H9 (cell line): ENCODE data around the gene MAL. TPM values are rescaled to one million over a fixed set of nuclear protein-coding genes. Genes with fewer than 3 reads are reported as not detected.

Experiments
- DNase-seq: peaks from one replicate; pipeline ENCODE4 v3.0.0-alpha.2; 2017
- H2AFZ ChIP-seq: one replicate; pipeline ENCODE4 v1.6.1; 2013; ENCODE audit warnings: mild to moderate bottlenecking, low read length, control low read depth, moderate library complexity
- H2AK5ac ChIP-seq: 2 replicates; pipeline ENCODE4 v1.6.1; 2013; ENCODE audit warnings: low read length, control low read depth, mixed read lengths; ENCODE audit not compliant: insufficient read length
- H2BK120ac ChIP-seq: one replicate; pipeline ENCODE4 v1.6.1; 2013; ENCODE audit warnings: low read depth, mild to moderate bottlenecking, low read length, control low read depth, inconsistent platforms; ENCODE audit not compliant: poor library complexity, severe bottlenecking
- H2BK12ac ChIP-seq: 2 replicates; pipeline ENCODE4 v1.6.1; 2013; ENCODE audit warnings: low read length, control low read depth, mixed read lengths, low read depth; ENCODE audit not compliant: insufficient read length
- H2BK15ac ChIP-seq: 2 replicates; pipeline ENCODE4 v1.6.1; 2013; ENCODE audit warnings: low read depth, low read length, control low read depth
- H2BK20ac ChIP-seq: one replicate; pipeline ENCODE4 v1.6.1; 2013; ENCODE audit warnings: low read depth, mild to moderate bottlenecking, low read length, control low read depth, inconsistent platforms; ENCODE audit not compliant: poor library complexity, severe bottlenecking
- H2BK5ac ChIP-seq: 2 replicates; pipeline ENCODE4 v1.6.1; 2013; ENCODE audit warnings: low read length, control low read depth, mixed read lengths; ENCODE audit not compliant: insufficient read length
- H3K14ac ChIP-seq: 2 replicates; pipeline ENCODE4 v1.6.1; 2013; ENCODE audit warnings: low read length, control low read depth; ENCODE audit not compliant: insufficient read depth
- H3K18ac ChIP-seq: 2 replicates; pipeline ENCODE4 v1.6.1; 2013; ENCODE audit warnings: low read depth, mild to moderate bottlenecking, mixed read lengths, low read length, control low read depth; ENCODE audit not compliant: insufficient read length
- H3K23ac ChIP-seq: 2 replicates; pipeline ENCODE4 v1.6.1; 2013; ENCODE audit warnings: low read length, control low read depth, mixed read lengths, low read depth; ENCODE audit not compliant: insufficient read length
- H3K23me2 ChIP-seq: 2 replicates; pipeline ENCODE4 v1.6.1; 2013; ENCODE audit warnings: low read depth, mild to moderate bottlenecking, mixed read lengths, low read length, control low read depth; ENCODE audit not compliant: insufficient read length, poor library complexity, severe bottlenecking
- H3K27ac ChIP-seq: 2 replicates; pipeline ENCODE4 v1.5.1; 2013; ENCODE audit warnings: low read length, control low read depth, mixed read lengths, low read depth; ENCODE audit not compliant: insufficient read length
- H3K27me3 ChIP-seq: 2 replicates; pipeline ENCODE4 v1.6.1; 2013; ENCODE audit warnings: low read length, control low read depth, inconsistent platforms; ENCODE audit not compliant: insufficient read depth
- H3K4ac ChIP-seq: 2 replicates; pipeline ENCODE4 v1.6.1; 2013; ENCODE audit warnings: low read depth, mild to moderate bottlenecking, control low read depth, inconsistent platforms, low read length, moderate library complexity
- H3K4me1 ChIP-seq: 2 replicates; pipeline ENCODE4 v1.6.1; 2013; ENCODE audit warnings: low read length, control low read depth, inconsistent platforms; ENCODE audit not compliant: insufficient read depth
- H3K4me2 ChIP-seq: 2 replicates; pipeline ENCODE4 v1.6.1; 2013; ENCODE audit warnings: low read length, control low read depth, mixed read lengths; ENCODE audit not compliant: insufficient read length, insufficient read depth
- H3K56ac ChIP-seq: 2 replicates; pipeline ENCODE4 v1.6.1; 2013; ENCODE audit warnings: low read depth, mild to moderate bottlenecking, mixed read lengths, low read length, control low read depth; ENCODE audit not compliant: insufficient read length
- H3K79me1 ChIP-seq: 2 replicates; pipeline ENCODE4 v1.6.1; 2013; ENCODE audit warnings: low read depth, mild to moderate bottlenecking, moderate library complexity, low read length, control low read depth, inconsistent platforms; ENCODE audit not compliant: insufficient read depth, poor library complexity, severe bottlenecking
- H3K79me2 ChIP-seq: 2 replicates; pipeline ENCODE4 v1.6.1; 2013; ENCODE audit warnings: low read length, control low read depth, inconsistent platforms; ENCODE audit not compliant: insufficient read depth
- H3K9ac ChIP-seq: 2 replicates; pipeline ENCODE4 v1.6.1; 2013; ENCODE audit warnings: low read length, control low read depth, mixed read lengths; ENCODE audit not compliant: insufficient read length; ENCODE audit errors: extremely low read depth
- H3K9me3 ChIP-seq: one replicate; pipeline ENCODE4 v1.6.1; 2013; ENCODE audit warnings: low read depth, low read length, inconsistent platforms; ENCODE audit not compliant: control insufficient read depth
- H3T11ph ChIP-seq: one replicate; pipeline ENCODE4 v1.6.1; 2013; ENCODE audit warnings: mild to moderate bottlenecking, low read length, control low read depth, inconsistent platforms
- H4K20me1 ChIP-seq: one replicate; pipeline ENCODE4 v1.6.1; 2013; ENCODE audit not compliant: control insufficient read depth, insufficient read length, insufficient read depth
- H4K5ac ChIP-seq: 2 replicates; pipeline ENCODE4 v1.6.1; 2013; ENCODE audit warnings: low read depth, mild to moderate bottlenecking, mixed read lengths, low read length, control low read depth; ENCODE audit not compliant: insufficient read length
- H4K8ac ChIP-seq: replicated peaks from 2 replicates; pipeline ENCODE4 v1.6.1; 2013; ENCODE audit warnings: low read length, control low read depth, mixed read lengths, low read depth; ENCODE audit not compliant: insufficient read length
- H4K91ac ChIP-seq: 2 replicates; pipeline ENCODE4 v1.6.1; 2013; ENCODE audit warnings: low read depth, mild to moderate bottlenecking, moderate library complexity, mixed read lengths, low read length, control low read depth; ENCODE audit not compliant: insufficient read length
- H3K27ac Mint-ChIP-seq, 3 experiments: 2 replicates in 2 of 3; 3 replicates in 1 of 3; pipeline ENCODE4 v1.8.0; 2020 to 2021; ENCODE audit warnings: mixed read lengths in 3 of 3, mild to moderate bottlenecking in 1 of 3, moderate library complexity in 1 of 3
- H3K27me3 Mint-ChIP-seq: 2 replicates; pipeline ENCODE4 v1.8.0; 2021; ENCODE audit warnings: low read depth, mild to moderate bottlenecking, moderate library complexity, mixed read lengths
- H3K36me3 Mint-ChIP-seq, 3 experiments: 2 replicates in 2 of 3; 3 replicates in 1 of 3; pipeline ENCODE4 v1.8.0; 2020 to 2021; ENCODE audit warnings: low read depth in 3 of 3, mixed read lengths in 3 of 3; ENCODE audit not compliant: insufficient read depth in 1 of 3
- H3K4me1 Mint-ChIP-seq, 2 experiments: 2 replicates each; pipeline ENCODE4 v1.8.0; 2020; ENCODE audit warnings: mixed read lengths in 2 of 2
- H3K4me3 Mint-ChIP-seq, 2 experiments: 2 replicates in 1 of 2; 3 replicates in 1 of 2; pipeline ENCODE4 v1.8.0; 2020 to 2021; ENCODE audit warnings: mild to moderate bottlenecking in 2 of 2, mixed read lengths in 2 of 2, moderate library complexity in 1 of 2
- H3K9me3 Mint-ChIP-seq, 2 experiments: 2 replicates in 1 of 2; 3 replicates in 1 of 2; pipeline ENCODE4 v1.8.0; 2020; ENCODE audit warnings: mild to moderate bottlenecking in 2 of 2, mixed read lengths in 2 of 2, moderate library complexity in 1 of 2
- WGBS: extraction: QIAGEN DNeasy Blood & Tissue Kit; methylation state at CpG from one replicate; pipeline ENCODE4 v1.1.7; 2013; ENCODE audit warnings: missing lambda C conversion rate, low lambda C conversion rate, mixed read lengths; ENCODE audit not compliant: insufficient read length; ENCODE audit errors: extremely low coverage; 5-methylcytosine and 5-hydroxymethylcytosine counted together
- total RNA-seq: library from RNA; stranded (reverse); gene quantifications from 2 replicates; pipeline ENCODE4 v1.2.1, GENCODE V29; 2021
- TF ChIP-seq, protein P1 (sequence below): fragments of 200-600 bp; sonication (generic); conservative IDR thresholded peaks from 3 replicates; pipeline ENCODE4 v1.8.0; 2021; ENCODE audit warnings: antibody characterized with exemption, mild to moderate bottlenecking

MAL gene
- total RNA-seq, 1 experiment from 2014 or later, result not detected

DNA sequence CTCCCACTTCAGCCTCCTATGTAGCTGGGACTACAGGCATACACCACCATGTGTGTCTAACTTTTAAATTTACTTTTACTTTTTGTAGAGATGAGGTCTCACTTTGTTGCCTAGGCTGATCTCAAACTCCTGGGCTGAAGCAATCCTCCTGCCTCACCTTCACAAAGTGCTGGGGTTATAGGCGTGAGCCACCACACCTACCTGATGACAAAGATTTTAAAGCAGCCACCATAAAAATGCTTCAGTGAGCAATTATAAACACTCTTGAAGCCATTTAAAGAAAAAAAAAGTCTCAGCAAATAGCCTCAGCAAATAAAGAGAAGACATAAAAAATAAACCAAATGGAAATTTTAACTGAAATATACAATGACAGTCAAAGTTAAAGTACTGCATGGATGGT, 60.5 kb downstream of the MAL start:
- no peak overlapping the region for H3K4ac ChIP-seq
- H2BK12ac ChIP-seq, result no peak overlapping the region
- WGBS, result no CpG with 5 or more reads among the region's 1 CpG
- no peak overlapping the region for H3K9ac ChIP-seq
- no peak overlapping the region for H3K23ac ChIP-seq
- no peak overlapping the region for H4K5ac ChIP-seq
- no peaks in the 10 kb centered on the region for H3K9me3 Mint-ChIP-seq
- no peak overlapping the region for H2BK120ac ChIP-seq
- TF ChIP-seq, protein P1, sequence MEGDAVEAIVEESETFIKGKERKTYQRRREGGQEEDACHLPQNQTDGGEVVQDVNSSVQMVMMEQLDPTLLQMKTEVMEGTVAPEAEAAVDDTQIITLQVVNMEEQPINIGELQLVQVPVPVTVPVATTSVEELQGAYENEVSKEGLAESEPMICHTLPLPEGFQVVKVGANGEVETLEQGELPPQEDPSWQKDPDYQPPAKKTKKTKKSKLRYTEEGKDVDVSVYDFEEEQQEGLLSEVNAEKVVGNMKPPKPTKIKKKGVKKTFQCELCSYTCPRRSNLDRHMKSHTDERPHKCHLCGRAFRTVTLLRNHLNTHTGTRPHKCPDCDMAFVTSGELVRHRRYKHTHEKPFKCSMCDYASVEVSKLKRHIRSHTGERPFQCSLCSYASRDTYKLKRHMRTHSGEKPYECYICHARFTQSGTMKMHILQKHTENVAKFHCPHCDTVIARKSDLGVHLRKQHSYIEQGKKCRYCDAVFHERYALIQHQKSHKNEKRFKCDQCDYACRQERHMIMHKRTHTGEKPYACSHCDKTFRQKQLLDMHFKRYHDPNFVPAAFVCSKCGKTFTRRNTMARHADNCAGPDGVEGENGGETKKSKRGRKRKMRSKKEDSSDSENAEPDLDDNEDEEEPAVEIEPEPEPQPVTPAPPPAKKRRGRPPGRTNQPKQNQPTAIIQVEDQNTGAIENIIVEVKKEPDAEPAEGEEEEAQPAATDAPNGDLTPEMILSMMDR, result no peak
- H3K27me3 ChIP-seq, result no peaks in the 10 kb centered on the region
- H2BK15ac ChIP-seq, result no peak overlapping the region
- peaks cover 9 to 11% of the 10 kb centered on the region in 2 experiments for H3K4me1 Mint-ChIP-seq
- H3K23me2 ChIP-seq, result no peaks in the 10 kb centered on the region
- DNase-seq, result no peak
- no peak overlapping the region for H3K18ac ChIP-seq
- no peak overlapping the region for H2AK5ac ChIP-seq
- H3K27me3 Mint-ChIP-seq, result no peaks in the 10 kb centered on the region
- H2BK5ac ChIP-seq, result no peak overlapping the region
- H2BK20ac ChIP-seq, result no peak overlapping the region
- H3K56ac ChIP-seq, result no peak overlapping the region
- peaks cover 5% of the 10 kb centered on the region; the same call in 1 of the 2 replicates for H3K4me1 ChIP-seq
- no peak overlapping the region for H4K91ac ChIP-seq
- H3K14ac ChIP-seq, result no peak overlapping the region
- H3K27ac ChIP-seq, result no peak overlapping the region
- H3K9me3 ChIP-seq, result no peaks in the 10 kb centered on the region
- no peak overlapping the region for H3T11ph ChIP-seq
- H4K20me1 ChIP-seq, result no peaks in the 10 kb centered on the region
- no peak overlapping the region for H3K4me3 Mint-ChIP-seq
- H4K8ac ChIP-seq, result no peak overlapping the region
- H3K27ac Mint-ChIP-seq, result no peak overlapping the region
- peaks cover 32 to 53% (median 49%) of the 10 kb centered on the region in 3 experiments; a peak in 6 of 7 replicates for H3K36me3 Mint-ChIP-seq
- H3K79me1 ChIP-seq, result no peaks in the 10 kb centered on the region
- no peaks in the 10 kb centered on the region for H3K79me2 ChIP-seq
- H3K4me2 ChIP-seq, result no peak overlapping the region
- H2AFZ ChIP-seq, result no peak overlapping the region
